Measurements from ENCODE around the gene TMEM161A. TPM values are rescaled to one million over a fixed set of nuclear protein-coding genes. Genes with fewer than 3 reads are reported as not detected.
A peak's percentile ranks its signal among the peaks of the same experiment; 100 is the strongest.

TMEM161A gene
- total RNA-seq, 1 donor from 2014 or later = 13.3 TPM

GRCh38 chr19:19111967-19112580, 26.2 kb downstream of the TMEM161A start:
- Mint-ChIP-seq H3K27ac (peak overlapping the region; percentile 95), H3K4me1 (peaks cover 21% of the 10 kb centered on the region), H3K36me3 (peaks cover 2% of the 10 kb centered on the region), H3K27me3 (ENCODE audit: insufficient read depth, low read depth) (peaks cover 9% of the 10 kb centered on the region), H3K4me3 (peak overlapping the region; percentile 57), H3K9me3 (no peaks in the 10 kb centered on the region)
- H3K4me3 ChIP-seq = no peak overlapping the region
- no peaks in the 10 kb centered on the region for H3K9me3 ChIP-seq (ENCODE audit: low read depth)
- no peak for DNase-seq (ENCODE audit: low spot score)
- H3F3A ChIP-seq (ENCODE audit: low read depth) = peaks cover 13% of the 10 kb centered on the region
- no peak overlapping the region for H3K4me2 ChIP-seq
- no peaks in the 10 kb centered on the region for H4K20me1 ChIP-seq (ENCODE audit: low read depth)
- peaks cover 12% of the 10 kb centered on the region for H3K27me3 ChIP-seq
- H3K4me1 ChIP-seq = peaks cover 8% of the 10 kb centered on the region
- H3K9ac ChIP-seq = no peak overlapping the region
- no peaks in the 10 kb centered on the region for H3K79me2 ChIP-seq (ENCODE audit: low read depth)
- H2AFZ ChIP-seq (replicated peaks) = no peak overlapping the region
- H3K36me3 ChIP-seq = no peaks in the 10 kb centered on the region
- no peak overlapping the region for H3K27ac ChIP-seq
- TF ChIP-seq EZH2phosphoT487 (IDR thresholded peaks at IDR 0.05) = no peak
- TF ChIP-seq EZH2 (IDR thresholded peaks at IDR 0.05) = no peak
- TF ChIP-seq CTCF (IDR thresholded peaks at IDR 0.05) = no peak

GRCh38 chr19:19111136-19111835, 27.0 kb downstream of the TMEM161A start:
- Mint-ChIP-seq H3K27me3 (ENCODE audit: insufficient read depth, low read depth) (peaks cover 9% of the 10 kb centered on the region), H3K9me3 (no peaks in the 10 kb centered on the region), H3K36me3 (peaks cover 2% of the 10 kb centered on the region), H3K27ac (no peak overlapping the region), H3K4me1 (peaks cover 24% of the 10 kb centered on the region), H3K4me3 (no peak overlapping the region)
- Histone ChIP-seq H3F3A (ENCODE audit: low read depth) (peaks cover 13% of the 10 kb centered on the region), H3K27ac (no peak overlapping the region), H2AFZ (replicated peaks) (no peak overlapping the region), H3K4me1 (peaks cover 10% of the 10 kb centered on the region), H3K4me3 (no peak overlapping the region), H3K4me2 (peak overlapping the region; percentile 57), H3K79me2 (ENCODE audit: low read depth) (no peaks in the 10 kb centered on the region), H3K9ac (no peak overlapping the region), H3K36me3 (no peaks in the 10 kb centered on the region), H3K27me3 (peaks cover 12% of the 10 kb centered on the region), H4K20me1 (ENCODE audit: low read depth) (no peaks in the 10 kb centered on the region), H3K9me3 (ENCODE audit: low read depth) (no peaks in the 10 kb centered on the region)
- DNase-seq (ENCODE audit: low spot score) = no peak
- TF ChIP-seq EZH2 (IDR thresholded peaks at IDR 0.05) (no peak), EZH2phosphoT487 (IDR thresholded peaks at IDR 0.05) (no peak), CTCF (IDR thresholded peaks at IDR 0.05) (no peak)

GRCh38 chr19:19110410-19111135, 27.7 kb downstream of the TMEM161A start:
- Mint-ChIP-seq H3K27ac (no peak overlapping the region), H3K36me3 (no peaks in the 10 kb centered on the region), H3K27me3 (ENCODE audit: insufficient read depth, low read depth) (peaks cover 7% of the 10 kb centered on the region)

More at GRCh38 chr19:19110410-19111135, 27.7 kb downstream of the TMEM161A start:
- Histone ChIP-seq H3K4me3 (peak overlapping the region; percentile 17), H3K4me2 (peak overlapping the region; percentile 57), H3K79me2 (ENCODE audit: low read depth) (no peaks in the 10 kb centered on the region), H3K9me3 (ENCODE audit: low read depth) (no peaks in the 10 kb centered on the region), H3F3A (ENCODE audit: low read depth) (peaks cover 13% of the 10 kb centered on the region), H3K9ac (no peak overlapping the region), H3K27me3 (peaks cover 12% of the 10 kb centered on the region), H4K20me1 (ENCODE audit: low read depth) (no peaks in the 10 kb centered on the region), H3K27ac (no peak overlapping the region), H3K36me3 (no peaks in the 10 kb centered on the region), H3K4me1 (peaks cover 17% of the 10 kb centered on the region), H2AFZ (replicated peaks) (no peak overlapping the region)
- Mint-ChIP-seq H3K4me3 (no peak overlapping the region), H3K9me3 (no peaks in the 10 kb centered on the region), H3K4me1 (peaks cover 30% of the 10 kb centered on the region)
- TF ChIP-seq EZH2phosphoT487 (IDR thresholded peaks at IDR 0.05) = no peak
- peak; percentile 49 for TF ChIP-seq CTCF (IDR thresholded peaks at IDR 0.05)
- no peak for TF ChIP-seq EZH2 (IDR thresholded peaks at IDR 0.05)
- DNase-seq (ENCODE audit: low spot score) = peak; percentile 81

All from neural progenitor cell (in vitro differentiated cells).